Erythroblast (primary cell): ENCODE results near the gene IPCEF1.
A peak's percentile ranks its signal among the peaks of the same experiment; 100 is the strongest.

Experiments used
- DNase-seq, 2 experiments: peaks; one replicate each; lab custom pipeline; 2025; lab: John Stamatoyannopoulos, UW
- GATA1 ChIP-seq: IDR thresholded peaks from 2 replicates; pipeline ENCODE4 v1.6.1; 2011; ENCODE audit warnings: low read depth, mild to moderate bottlenecking, control low read depth, low read length, moderate library complexity
- POLR2A ChIP-seq: IDR thresholded peaks from 2 replicates; pipeline ENCODE4 v1.6.1; 2011; ENCODE audit warnings: mild to moderate bottlenecking, low read length

Gene IPCEF1

GRCh38 chr6:154361476-154361875 is 4.9 kb upstream of the IPCEF1 start:
- no peak for DNase-seq
- TF ChIP-seq GATA1 (no peak), POLR2A (no peak)

GRCh38 chr6:154360476-154360875 is 3.9 kb upstream of the IPCEF1 start:
- no peak for DNase-seq
- TF ChIP-seq GATA1 (no peak), POLR2A (no peak)

GRCh38 chr6:154359679-154360078 is 3.1 kb upstream of the IPCEF1 start:
- no peak for DNase-seq
- TF ChIP-seq GATA1: no peak
- TF ChIP-seq POLR2A: no peak

- DNase-seq: no peak
- TF ChIP-seq GATA1 (no peak), POLR2A (no peak)
Observed at GRCh38 chr6:154359161-154359574, 2.6 kb upstream of the IPCEF1 start.

- DNase-seq: no peak
- TF ChIP-seq POLR2A: no peak
- TF ChIP-seq GATA1: no peak
Observed at GRCh38 chr6:154358019-154358545, 1.5 kb upstream of the IPCEF1 start.

- no peak for DNase-seq
- TF ChIP-seq POLR2A (no peak), GATA1 (no peak)
Observed at GRCh38 chr6:154356113-154356512, 490 bp downstream of the IPCEF1 start.

- DNase-seq: no peak
- no peak for TF ChIP-seq POLR2A
- no peak for TF ChIP-seq GATA1
Observed at GRCh38 chr6:154354265-154354777, 2.3 kb downstream of the IPCEF1 start.

- TF ChIP-seq POLR2A (no peak), GATA1 (no peak)
Observed at GRCh38 chr6:154353626-154354025, 3.0 kb downstream of the IPCEF1 start.

GRCh38 chr6:154352898-154353585 is 3.6 kb downstream of the IPCEF1 start:
- DNase-seq: no peak
- no peak for TF ChIP-seq POLR2A
- TF ChIP-seq GATA1: no peak

More at GRCh38 chr6:154353626-154354025, 3.0 kb downstream of the IPCEF1 start:
- DNase-seq: no peak

- no peak for TF ChIP-seq GATA1
- no peak for TF ChIP-seq POLR2A
- no peak for DNase-seq
Observed at GRCh38 chr6:154350293-154350692, 6.3 kb downstream of the IPCEF1 start.

- DNase-seq: no peak
- TF ChIP-seq POLR2A: no peak
- TF ChIP-seq GATA1: no peak
Observed at GRCh38 chr6:154347981-154348380, 8.6 kb downstream of the IPCEF1 start.

- no peak for TF ChIP-seq POLR2A
- TF ChIP-seq GATA1: no peak
- no peak for DNase-seq
Observed at GRCh38 chr6:154345811-154346210, 10.8 kb downstream of the IPCEF1 start.

GRCh38 chr6:154343473-154344308 is 12.9 kb downstream of the IPCEF1 start:
- DNase-seq: peak; percentile 38 to 49
- TF ChIP-seq POLR2A (no peak), GATA1 (no peak)

GRCh38 chr6:154341871-154342270 is 14.7 kb downstream of the IPCEF1 start:
- TF ChIP-seq GATA1: no peak
- no peak for TF ChIP-seq POLR2A
- no peak for DNase-seq

- DNase-seq: no peak
- no peak for TF ChIP-seq POLR2A
- TF ChIP-seq GATA1: no peak
Observed at GRCh38 chr6:154341336-154341735, 15.3 kb downstream of the IPCEF1 start.
